Measurements from ENCODE around the gene ATF6B. TPM values are rescaled to one million over a fixed set of nuclear protein-coding genes. Genes with fewer than 3 reads are reported as not detected.

Gene ATF6B
- total RNA-seq, 4 donors from 2014 or later: 27.6 to 64.0 (median 30.9) TPM

- TF ChIP-seq, protein P1, sequence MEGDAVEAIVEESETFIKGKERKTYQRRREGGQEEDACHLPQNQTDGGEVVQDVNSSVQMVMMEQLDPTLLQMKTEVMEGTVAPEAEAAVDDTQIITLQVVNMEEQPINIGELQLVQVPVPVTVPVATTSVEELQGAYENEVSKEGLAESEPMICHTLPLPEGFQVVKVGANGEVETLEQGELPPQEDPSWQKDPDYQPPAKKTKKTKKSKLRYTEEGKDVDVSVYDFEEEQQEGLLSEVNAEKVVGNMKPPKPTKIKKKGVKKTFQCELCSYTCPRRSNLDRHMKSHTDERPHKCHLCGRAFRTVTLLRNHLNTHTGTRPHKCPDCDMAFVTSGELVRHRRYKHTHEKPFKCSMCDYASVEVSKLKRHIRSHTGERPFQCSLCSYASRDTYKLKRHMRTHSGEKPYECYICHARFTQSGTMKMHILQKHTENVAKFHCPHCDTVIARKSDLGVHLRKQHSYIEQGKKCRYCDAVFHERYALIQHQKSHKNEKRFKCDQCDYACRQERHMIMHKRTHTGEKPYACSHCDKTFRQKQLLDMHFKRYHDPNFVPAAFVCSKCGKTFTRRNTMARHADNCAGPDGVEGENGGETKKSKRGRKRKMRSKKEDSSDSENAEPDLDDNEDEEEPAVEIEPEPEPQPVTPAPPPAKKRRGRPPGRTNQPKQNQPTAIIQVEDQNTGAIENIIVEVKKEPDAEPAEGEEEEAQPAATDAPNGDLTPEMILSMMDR (IDR thresholded peaks at IDR 0.05; ENCODE audit: low read depth): no peak
Measured at GRCh38 chr6:32096394-32097258, 31.4 kb downstream of the ATF6B start.

- TF ChIP-seq, protein P1 (IDR thresholded peaks at IDR 0.05; ENCODE audit: low read depth): no peak
Measured at GRCh38 chr6:32096087-32096393, 32.0 kb downstream of the ATF6B start.

DNA sequence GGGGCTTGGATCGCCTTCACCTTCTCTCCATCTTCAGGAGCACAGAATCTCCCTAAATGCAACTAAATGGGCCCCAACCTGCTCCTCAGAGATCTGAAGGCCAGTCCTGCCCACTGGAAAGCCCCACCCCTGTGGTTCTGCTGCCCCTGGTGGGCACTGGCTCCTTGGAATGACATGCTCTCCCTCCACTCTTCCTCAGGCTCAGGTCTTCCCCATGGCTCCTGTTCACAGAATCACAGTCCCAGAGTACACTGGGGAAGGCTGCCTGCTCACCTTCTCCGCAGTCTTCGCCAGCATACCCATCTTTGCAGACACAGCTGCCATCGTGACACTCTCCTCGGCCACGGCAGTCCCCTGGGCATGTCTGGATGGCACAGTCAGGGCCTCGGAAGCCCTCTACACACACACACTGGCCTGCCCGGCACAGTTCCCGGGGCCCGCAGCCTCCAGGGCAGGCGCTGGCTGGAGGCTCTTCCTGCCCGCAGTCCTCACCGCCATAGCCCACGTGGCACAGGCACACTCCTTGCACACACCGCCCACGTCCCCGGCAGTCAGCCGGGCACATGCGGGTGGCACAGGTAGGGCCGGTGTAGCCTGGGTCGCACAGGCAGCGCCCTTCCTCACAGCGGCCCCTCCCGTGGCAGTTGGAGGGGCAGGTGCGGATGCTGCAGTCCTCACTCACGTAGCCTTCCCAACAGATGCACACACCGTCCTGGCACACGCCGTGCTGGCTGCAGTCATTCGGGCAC lies 32.5 kb downstream of the ATF6B start:
- TF ChIP-seq, protein P1 (IDR thresholded peaks at IDR 0.05; ENCODE audit: low read depth): no peak

DNA sequence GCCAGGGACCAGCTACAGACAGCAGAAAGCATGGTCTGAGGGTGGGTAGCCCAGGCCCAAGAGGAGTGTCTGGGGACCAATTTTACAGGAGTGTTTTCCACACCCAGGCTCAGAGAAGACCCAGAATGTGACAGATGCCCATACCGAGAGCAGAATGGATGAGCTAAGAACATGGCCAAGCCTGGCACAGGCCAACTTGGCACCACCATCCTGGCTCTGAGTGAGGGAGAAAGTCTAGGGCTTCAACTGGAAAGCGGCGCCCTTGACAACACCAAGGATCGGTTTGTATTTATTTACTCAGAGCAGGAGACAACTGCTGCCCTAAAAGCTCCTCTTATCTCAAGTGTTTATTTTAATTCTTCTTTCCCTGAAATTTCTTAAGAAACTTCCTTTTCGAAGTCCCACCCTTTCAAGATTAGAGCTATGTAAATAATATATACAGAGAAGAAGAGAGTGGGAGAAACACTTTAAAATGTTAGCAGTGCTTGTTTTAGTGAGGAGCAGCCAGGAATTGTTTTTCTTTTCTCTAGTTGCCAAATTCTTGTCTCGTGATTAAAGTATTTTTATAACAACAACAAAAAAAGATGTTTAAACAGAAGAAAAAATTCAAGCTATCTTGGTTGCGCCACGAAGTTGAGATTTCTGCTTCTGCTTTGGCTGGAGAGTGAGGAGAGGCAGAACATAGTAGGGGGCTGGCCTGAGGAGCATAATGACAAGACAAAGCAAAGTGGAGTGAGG lies 35.1 kb downstream of the ATF6B start:
- TF ChIP-seq, protein P1 (IDR thresholded peaks at IDR 0.05; ENCODE audit: low read depth): no peak

DNA sequence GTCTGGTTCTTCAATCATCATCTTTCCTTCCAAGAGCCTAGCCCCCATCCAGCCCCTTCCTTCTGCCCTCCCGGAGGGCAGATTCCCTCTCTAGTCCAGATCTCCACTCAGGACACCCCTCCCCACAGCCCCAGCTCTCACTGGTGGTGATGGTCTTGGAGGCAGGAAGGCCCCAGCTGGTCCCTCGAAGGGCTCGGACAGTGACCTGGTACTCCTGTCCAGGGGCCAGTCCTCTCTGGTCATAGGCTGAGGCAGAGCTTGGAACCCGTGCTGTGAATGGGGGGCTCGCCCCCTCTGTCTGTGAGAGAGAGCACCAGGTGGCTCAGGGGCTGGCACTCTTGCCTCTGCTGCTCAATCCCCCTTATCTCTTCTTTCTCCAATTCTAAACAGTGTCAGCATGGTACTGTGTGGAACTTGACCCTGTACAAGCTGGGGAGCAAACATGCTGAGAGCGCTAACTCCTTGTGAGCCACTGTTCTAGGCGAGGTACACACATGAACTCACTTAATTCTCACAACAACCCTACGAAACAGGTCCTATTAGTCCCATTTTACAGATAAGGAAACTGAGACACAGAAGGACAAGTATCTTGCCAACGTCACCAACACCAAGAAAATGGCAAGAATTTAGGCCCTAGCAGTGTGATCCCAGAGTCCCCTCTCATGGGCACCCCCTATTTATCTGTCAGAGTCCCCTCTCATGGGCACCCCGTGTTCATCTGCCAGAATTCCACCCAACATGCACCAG lies 38.8 kb downstream of the ATF6B start:
- TF ChIP-seq, protein P1 (IDR thresholded peaks at IDR 0.05; ENCODE audit: low read depth): no peak

DNA sequence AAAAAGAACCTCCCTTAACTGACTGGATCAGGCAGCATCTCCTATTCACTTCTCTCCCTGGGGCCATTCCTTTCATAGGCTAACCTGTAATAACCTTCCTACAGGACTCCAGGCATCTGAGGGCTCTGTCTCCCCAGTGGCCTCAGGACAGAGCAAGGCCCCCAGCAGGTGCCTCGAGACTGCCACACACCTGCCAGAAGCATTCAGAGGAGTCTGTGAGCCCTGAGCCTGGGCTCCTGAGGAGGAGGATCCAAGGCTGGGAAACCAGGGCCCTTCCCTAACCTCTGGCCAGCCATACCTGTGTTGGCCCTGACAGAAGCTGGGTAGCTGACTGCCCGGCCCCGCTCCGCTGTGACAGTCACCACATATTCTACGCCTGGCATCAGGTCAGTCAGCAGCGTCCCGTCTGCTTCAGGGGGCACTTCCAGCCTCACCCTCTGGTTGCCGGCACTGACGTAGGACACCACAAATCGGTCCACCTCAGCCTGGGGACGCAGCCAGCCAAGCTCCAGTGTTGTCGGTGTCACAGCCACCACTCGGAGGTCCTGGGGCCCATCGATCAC lies 39.5 kb downstream of the ATF6B start:
- TF ChIP-seq, protein P1 (IDR thresholded peaks at IDR 0.05; ENCODE audit: low read depth): no peak
